NB4 (cell line): ENCODE data around the gene MCRIP2.

Experiments
- MYC ChIP-seq: IDR thresholded peaks from 2 replicates; pipeline ENCODE4 v1.6.1; 2011; ENCODE audit warnings: low read depth, low read length
- POLR2A ChIP-seq: IDR thresholded peaks from 2 replicates; pipeline ENCODE4 v1.6.1; 2011; ENCODE audit warnings: mild to moderate bottlenecking; ENCODE audit not compliant: insufficient read length; ENCODE audit errors: extremely low read depth
- TF ChIP-seq, protein P1 (sequence below): IDR thresholded peaks from one replicate; pipeline ENCODE4 v1.5.1; 2012; ENCODE audit warnings: low read depth, low read length
- TF ChIP-seq, protein P2 (sequence below): IDR thresholded peaks from 2 replicates; pipeline ENCODE4 v1.6.1; 2011; ENCODE audit warnings: low read depth, low read length

DNA sequence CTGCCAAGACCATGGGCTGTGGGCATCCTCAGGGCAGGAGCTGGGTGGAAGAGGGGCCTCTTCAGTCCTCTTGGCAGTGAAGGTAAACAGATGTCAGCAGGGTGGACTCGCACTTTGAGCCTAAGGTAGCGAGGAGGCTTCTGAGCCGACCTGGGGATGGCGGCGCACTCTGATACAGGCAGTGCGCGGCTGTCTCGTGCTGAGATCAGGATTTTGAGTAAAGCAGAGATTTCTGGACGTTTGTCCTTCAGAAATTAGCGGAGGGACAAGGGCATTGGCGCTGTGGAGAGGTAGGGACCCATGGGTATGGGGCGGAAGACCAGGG, 44.9 kb upstream of the MCRIP2 start:
- TF ChIP-seq, protein P1, sequence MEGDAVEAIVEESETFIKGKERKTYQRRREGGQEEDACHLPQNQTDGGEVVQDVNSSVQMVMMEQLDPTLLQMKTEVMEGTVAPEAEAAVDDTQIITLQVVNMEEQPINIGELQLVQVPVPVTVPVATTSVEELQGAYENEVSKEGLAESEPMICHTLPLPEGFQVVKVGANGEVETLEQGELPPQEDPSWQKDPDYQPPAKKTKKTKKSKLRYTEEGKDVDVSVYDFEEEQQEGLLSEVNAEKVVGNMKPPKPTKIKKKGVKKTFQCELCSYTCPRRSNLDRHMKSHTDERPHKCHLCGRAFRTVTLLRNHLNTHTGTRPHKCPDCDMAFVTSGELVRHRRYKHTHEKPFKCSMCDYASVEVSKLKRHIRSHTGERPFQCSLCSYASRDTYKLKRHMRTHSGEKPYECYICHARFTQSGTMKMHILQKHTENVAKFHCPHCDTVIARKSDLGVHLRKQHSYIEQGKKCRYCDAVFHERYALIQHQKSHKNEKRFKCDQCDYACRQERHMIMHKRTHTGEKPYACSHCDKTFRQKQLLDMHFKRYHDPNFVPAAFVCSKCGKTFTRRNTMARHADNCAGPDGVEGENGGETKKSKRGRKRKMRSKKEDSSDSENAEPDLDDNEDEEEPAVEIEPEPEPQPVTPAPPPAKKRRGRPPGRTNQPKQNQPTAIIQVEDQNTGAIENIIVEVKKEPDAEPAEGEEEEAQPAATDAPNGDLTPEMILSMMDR: no peak
- no peak for TF ChIP-seq MYC
- TF ChIP-seq POLR2A: no peak
- TF ChIP-seq, protein P2, sequence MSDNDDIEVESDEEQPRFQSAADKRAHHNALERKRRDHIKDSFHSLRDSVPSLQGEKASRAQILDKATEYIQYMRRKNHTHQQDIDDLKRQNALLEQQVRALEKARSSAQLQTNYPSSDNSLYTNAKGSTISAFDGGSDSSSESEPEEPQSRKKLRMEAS: no peak
